Kidney epithelial cell (primary cell): ENCODE measurements around the gene TBC1D22A. TPM values are rescaled to one million over a fixed set of nuclear protein-coding genes. Genes with fewer than 3 reads are reported as not detected.

ENCODE experiments used
- DNase-seq: peaks from one replicate; pipeline ENCODE4 v3.0.0-alpha.2; 2010; ENCODE audit warnings: low read depth
- H3K27me3 ChIP-seq: 2 replicates; pipeline ENCODE4 v1.6.0; 2011; ENCODE audit warnings: low read length; ENCODE audit not compliant: control insufficient read depth, insufficient read depth
- H3K36me3 ChIP-seq: 2 replicates; pipeline ENCODE4 v1.5.1; 2011; ENCODE audit warnings: low read length; ENCODE audit not compliant: control insufficient read depth, insufficient read depth
- H3K4me3 ChIP-seq: 2 replicates; pipeline ENCODE4 v1.5.1; 2011; ENCODE audit warnings: low read depth, mild to moderate bottlenecking, control low read depth, low read length
- total RNA-seq: library from RNA; depleted of rRNA; stranded (reverse); fragments of >200 nt; gene quantifications from 2 replicates; pipeline ENCODE4 v1.2.3, GENCODE V29; 2015
- TF ChIP-seq, protein P1 (sequence below): IDR thresholded peaks from 2 replicates; pipeline ENCODE4 v1.5.1; 2011; ENCODE audit warnings: mild to moderate bottlenecking, moderate library complexity, low read length, control low read depth, inconsistent platforms; ENCODE audit not compliant: insufficient read depth, poor library complexity, severe bottlenecking

TBC1D22A gene
- total RNA-seq, 1 donor from 2014 or later = 25.7 TPM

DNA sequence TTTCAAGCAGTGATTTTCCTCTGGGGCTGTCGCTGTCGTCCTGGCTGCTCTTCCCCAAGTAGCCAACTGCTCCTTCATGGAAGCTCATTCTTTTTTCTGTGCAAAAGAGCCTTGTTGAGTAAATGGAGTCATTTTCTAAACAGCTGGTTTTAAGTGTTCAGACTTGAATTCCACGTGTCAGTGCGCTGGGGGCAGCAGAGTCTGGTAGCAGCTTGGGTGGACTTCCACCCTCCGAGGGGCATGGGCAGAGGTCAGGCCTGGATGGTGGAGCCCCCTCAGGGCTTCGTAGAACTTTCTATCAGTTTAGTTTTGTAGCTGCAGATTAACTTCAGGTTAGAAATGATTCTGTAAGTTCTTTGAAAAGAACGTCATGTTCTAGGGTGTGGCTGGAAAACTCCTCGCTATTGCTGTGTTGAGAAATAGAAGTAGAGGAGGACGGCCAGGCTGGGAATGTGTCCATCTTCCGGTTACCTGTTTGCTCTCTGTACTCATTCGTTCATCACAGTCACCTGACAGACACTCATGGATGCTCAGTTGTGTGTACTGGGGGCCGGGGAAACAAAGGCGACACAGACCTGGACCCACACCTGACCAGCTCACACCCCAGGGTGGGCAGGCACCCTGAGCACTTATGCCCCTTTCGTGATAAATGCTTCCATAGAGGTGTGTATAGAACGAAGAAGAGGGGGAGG, 270.7 kb downstream of the TBC1D22A start:
- H3K4me3 ChIP-seq = no peak overlapping the region
- no peaks in the 10 kb centered on the region for H3K27me3 ChIP-seq
- TF ChIP-seq, protein P1, sequence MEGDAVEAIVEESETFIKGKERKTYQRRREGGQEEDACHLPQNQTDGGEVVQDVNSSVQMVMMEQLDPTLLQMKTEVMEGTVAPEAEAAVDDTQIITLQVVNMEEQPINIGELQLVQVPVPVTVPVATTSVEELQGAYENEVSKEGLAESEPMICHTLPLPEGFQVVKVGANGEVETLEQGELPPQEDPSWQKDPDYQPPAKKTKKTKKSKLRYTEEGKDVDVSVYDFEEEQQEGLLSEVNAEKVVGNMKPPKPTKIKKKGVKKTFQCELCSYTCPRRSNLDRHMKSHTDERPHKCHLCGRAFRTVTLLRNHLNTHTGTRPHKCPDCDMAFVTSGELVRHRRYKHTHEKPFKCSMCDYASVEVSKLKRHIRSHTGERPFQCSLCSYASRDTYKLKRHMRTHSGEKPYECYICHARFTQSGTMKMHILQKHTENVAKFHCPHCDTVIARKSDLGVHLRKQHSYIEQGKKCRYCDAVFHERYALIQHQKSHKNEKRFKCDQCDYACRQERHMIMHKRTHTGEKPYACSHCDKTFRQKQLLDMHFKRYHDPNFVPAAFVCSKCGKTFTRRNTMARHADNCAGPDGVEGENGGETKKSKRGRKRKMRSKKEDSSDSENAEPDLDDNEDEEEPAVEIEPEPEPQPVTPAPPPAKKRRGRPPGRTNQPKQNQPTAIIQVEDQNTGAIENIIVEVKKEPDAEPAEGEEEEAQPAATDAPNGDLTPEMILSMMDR = no peak
- H3K36me3 ChIP-seq = no peaks in the 10 kb centered on the region
- no peak for DNase-seq

DNA sequence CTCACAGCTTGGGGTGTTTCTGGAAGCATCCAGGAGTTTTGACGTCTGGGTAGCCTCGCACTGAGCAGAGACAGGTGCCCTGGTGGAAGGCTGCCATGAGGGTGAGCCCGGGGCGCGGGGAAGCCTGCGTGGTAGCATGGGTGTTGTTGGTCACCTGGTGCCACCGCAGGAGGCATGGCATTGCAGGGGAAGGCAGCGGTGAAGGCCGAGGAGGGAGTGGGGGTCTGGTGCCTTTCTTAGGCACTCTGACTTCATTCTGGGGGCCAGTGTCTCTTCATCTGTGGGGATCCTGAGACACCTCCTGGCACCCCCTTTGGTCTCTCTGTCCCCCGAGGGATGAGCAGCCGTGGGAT, 271.2 kb downstream of the TBC1D22A start:
- TF ChIP-seq, protein P1 = no peak
- DNase-seq = no peak
- Histone ChIP-seq H3K27me3 (no peaks in the 10 kb centered on the region), H3K36me3 (no peaks in the 10 kb centered on the region), H3K4me3 (no peak overlapping the region)

DNA sequence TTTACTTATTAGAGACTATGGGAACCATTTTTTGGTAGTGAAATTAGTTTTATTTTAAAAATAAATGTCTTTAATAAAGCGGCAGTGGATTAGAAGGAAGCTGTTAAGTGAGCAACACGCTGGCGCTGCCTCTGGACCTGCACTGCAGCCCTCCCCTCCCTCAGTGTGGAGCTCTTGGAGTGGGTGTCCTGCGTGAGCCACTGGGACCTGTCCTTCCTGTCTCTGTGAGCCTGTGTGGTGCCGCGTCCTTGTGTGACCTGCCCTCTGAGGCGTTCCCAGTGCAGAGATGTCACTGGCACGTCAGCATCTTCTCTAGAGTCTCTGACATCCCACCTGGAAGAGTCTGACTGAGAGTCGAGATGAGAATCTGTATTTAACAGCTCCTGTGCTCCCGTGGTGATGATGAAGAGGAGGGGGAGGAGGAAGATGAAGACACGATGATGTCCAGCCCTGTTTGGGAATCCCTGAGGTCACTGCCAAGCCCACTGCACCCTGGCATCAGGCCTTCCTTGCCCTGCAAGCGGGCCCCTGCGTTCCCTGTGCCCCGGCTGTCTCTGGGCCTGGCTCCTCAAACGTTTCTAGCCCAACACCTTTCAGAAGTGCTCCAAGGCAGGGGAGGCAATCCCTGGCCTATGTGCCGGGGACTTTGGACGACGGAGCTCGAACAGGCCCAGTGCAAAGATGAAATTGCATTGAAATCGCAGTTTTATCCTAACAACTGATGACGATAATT, 271.8 kb downstream of the TBC1D22A start:
- no peak for DNase-seq

DNA sequence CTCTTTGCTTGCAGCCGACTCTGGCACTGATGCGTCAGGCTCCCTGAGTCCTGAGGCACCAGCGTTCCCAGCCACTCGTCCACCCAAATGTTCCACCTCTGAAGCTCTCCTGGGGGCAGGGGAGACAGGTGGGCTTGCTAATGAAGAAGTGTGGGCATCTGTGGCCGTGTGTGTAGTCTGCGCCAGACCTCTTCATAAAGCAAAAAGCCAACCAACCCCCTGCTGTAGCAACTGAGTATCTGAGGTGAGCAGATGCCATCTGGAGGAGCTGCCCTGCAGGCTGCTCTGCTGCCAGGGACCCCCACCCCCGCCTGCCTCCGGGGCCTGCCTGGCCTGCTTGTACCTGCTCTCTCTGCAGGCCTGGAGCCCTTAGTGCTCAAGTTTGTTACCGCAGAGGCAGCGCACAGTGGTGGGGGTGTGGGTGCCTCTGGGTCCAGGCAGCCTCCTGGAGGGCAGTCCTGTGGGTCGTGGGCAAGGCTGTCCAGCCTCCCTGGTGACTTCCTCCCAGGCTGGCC, 272.5 kb downstream of the TBC1D22A start:
- no peak for DNase-seq
- no peaks in the 10 kb centered on the region for H3K27me3 ChIP-seq
- TF ChIP-seq, protein P1 = no peak
- no peak overlapping the region for H3K4me3 ChIP-seq
- no peaks in the 10 kb centered on the region for H3K36me3 ChIP-seq

More for the DNA sequence above, 271.8 kb downstream of the TBC1D22A start:
- Histone ChIP-seq H3K36me3 (no peaks in the 10 kb centered on the region), H3K27me3 (no peaks in the 10 kb centered on the region), H3K4me3 (no peak overlapping the region)
- TF ChIP-seq, protein P1 = no peak

DNA sequence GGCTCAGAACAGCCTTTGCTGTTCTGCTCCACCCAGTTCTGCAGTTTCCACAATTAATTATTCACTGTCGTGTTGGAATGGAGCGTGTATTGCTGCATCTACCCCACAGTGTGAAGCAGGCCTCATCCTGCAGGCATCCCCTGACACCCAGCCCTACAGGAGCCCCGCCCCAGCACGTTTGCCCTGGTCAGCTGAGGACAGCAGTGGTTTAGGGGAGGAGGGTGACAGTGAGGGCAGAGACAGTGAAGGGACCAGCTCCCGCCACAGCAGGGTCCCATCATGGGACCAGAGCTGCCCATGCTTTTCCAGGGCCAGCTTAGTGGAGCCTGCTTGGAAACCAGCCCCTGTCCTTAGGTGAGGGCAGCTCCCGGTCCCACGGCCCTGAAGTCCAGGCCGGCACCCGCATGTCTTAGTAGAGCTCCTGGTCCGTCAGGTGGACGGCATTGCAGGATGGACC, 273.0 kb downstream of the TBC1D22A start:
- TF ChIP-seq, protein P1 = no peak
- Histone ChIP-seq H3K36me3 (no peaks in the 10 kb centered on the region), H3K4me3 (no peak overlapping the region), H3K27me3 (no peaks in the 10 kb centered on the region)
- DNase-seq = no peak
